ENCODE results near the gene FBXO38. TPM values are rescaled to one million over a fixed set of nuclear protein-coding genes. Genes with fewer than 3 reads are reported as not detected.

The FBXO38 gene
- total RNA-seq, 1 donor from 2014 or later: 38.0 TPM

DNA sequence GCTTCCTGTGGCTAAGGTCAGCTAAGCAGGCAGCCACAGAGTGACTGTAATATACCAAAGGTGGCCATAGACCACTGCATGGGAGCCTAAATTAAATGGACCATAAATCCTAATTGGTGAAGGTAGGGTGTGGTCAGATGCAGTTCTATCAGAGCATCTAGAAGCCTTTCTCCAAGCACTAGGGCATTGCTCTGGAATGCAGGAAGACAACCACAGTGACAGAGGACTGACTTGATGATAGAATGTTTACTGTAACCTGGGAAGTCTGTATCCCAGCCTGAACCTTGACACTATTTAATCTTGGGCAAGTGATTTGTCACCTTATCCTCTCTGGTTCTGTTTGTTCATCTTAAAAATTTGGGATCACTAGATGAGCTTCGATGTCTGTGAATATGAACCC lies 2.3 kb downstream of the FBXO38 start:
- Histone ChIP-seq H3K27me3 (ENCODE audit: low read depth) (no peaks in the 10 kb centered on the region), H3K27ac (replicated peaks) (no peak overlapping the region), H3K36me3 (peaks cover 3% of the 10 kb centered on the region), H3K4me3 (no peak overlapping the region), H3K9me3 (replicated peaks) (no peaks in the 10 kb centered on the region), H3K4me1 (peaks cover 93% of the 10 kb centered on the region)
- TF ChIP-seq CTCF (IDR thresholded peaks at IDR 0.05; ENCODE audit: borderline replicate concordance): no peak
- no peak for DNase-seq
- intact Hi-C loops (cut with micrococcal nuclease): no loop called here

DNA sequence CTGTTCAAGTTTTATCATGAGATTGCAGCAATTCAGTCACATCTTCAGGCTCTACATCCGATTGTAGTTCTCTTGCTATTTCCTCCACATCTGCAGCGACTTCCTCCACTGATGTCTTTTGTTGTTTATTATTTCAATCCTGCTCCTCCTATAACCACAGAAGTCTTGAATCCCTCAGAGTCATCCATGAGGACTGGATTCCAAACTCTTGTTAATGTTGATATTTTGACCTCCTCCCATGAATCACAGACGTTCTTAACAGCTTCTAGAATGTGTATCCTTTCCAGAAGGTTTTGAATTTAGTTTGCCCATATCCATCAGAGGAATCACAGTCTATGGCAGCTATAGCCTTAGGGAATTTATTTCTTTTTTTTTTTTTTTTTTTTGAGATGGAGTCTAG lies 3.6 kb downstream of the FBXO38 start:
- no peak for TF ChIP-seq CTCF (IDR thresholded peaks at IDR 0.05; ENCODE audit: borderline replicate concordance)
- no peak for DNase-seq
- Histone ChIP-seq H3K27ac (replicated peaks) (peak overlapping the region; percentile 52), H3K36me3 (peaks cover 3% of the 10 kb centered on the region), H3K4me1 (peaks cover 93% of the 10 kb centered on the region), H3K27me3 (ENCODE audit: low read depth) (no peaks in the 10 kb centered on the region), H3K4me3 (no peak overlapping the region), H3K9me3 (replicated peaks) (no peaks in the 10 kb centered on the region)
- intact Hi-C loops (cut with micrococcal nuclease): no loop called here

DNA sequence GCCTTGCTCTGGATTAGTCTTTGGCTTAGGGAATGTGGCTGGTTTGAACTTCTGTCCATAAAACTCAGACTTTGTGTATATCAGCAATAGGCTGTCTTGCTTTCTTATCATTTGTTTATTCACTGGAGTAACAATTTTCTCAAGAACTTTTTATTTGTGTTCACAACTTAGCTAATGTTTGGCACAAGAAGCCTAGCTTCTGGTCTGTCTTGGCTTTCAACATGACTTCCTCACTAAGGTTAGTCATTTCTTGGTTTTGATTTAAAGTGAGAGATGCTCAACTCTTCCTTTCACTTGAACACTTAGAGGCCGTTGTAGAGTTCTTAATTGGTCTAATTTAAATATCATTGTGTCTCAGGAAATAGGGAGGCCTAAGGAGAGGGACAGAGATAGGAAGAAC lies 4.9 kb downstream of the FBXO38 start:
- TF ChIP-seq CTCF (IDR thresholded peaks at IDR 0.05; ENCODE audit: borderline replicate concordance): no peak
- H3K27me3 ChIP-seq (ENCODE audit: low read depth): no peaks in the 10 kb centered on the region
- H3K9me3 ChIP-seq (replicated peaks): no peaks in the 10 kb centered on the region
- peaks cover 93% of the 10 kb centered on the region for H3K4me1 ChIP-seq
- intact Hi-C loops (cut with micrococcal nuclease): no loop called here
- H3K27ac ChIP-seq (replicated peaks): peak overlapping the region; percentile 52
- no peak overlapping the region for H3K4me3 ChIP-seq
- DNase-seq: no peak
- H3K36me3 ChIP-seq: peaks cover 3% of the 10 kb centered on the region

- Histone ChIP-seq H3K27me3 (ENCODE audit: low read depth) (no peaks in the 10 kb centered on the region), H3K4me1 (peaks cover 91% of the 10 kb centered on the region), H3K9me3 (replicated peaks) (no peaks in the 10 kb centered on the region), H3K27ac (replicated peaks) (peak overlapping the region; percentile 27), H3K36me3 (peaks cover 19% of the 10 kb centered on the region), H3K4me3 (no peak overlapping the region)
- no peak for DNase-seq
- no peak for TF ChIP-seq CTCF (IDR thresholded peaks at IDR 0.05; ENCODE audit: borderline replicate concordance)
- intact Hi-C loops (cut with micrococcal nuclease): no loop called here
These were observed 7.2 kb downstream of the FBXO38 start for GRCh38 chr5:148390914-148391313.

DNA sequence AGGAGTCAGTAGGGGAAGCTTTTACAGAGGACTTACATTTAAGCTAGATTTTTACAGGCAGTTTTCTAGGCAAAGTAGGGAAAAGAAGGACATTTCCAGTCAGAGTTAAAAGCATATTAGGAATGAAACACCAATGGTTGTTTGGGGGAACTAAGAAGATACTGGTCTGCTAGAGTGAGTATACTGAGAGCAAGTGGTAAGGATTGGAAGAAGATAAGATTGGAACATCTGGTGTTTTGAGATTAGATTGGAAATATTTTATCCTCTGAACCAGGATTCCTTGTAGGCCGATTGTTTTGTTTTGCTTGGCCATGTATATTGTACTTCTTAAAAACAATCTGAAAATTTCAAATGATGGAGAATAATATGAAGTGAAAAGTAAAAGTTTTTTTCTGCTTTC lies 7.7 kb downstream of the FBXO38 start:
- Histone ChIP-seq H3K36me3 (peaks cover 19% of the 10 kb centered on the region), H3K27ac (replicated peaks) (peak overlapping the region; percentile 27), H3K4me1 (peaks cover 86% of the 10 kb centered on the region), H3K9me3 (replicated peaks) (no peaks in the 10 kb centered on the region), H3K4me3 (no peak overlapping the region), H3K27me3 (ENCODE audit: low read depth) (no peaks in the 10 kb centered on the region)
- intact Hi-C loops (cut with micrococcal nuclease): no loop called here
- no peak for DNase-seq
- no peak for TF ChIP-seq CTCF (IDR thresholded peaks at IDR 0.05; ENCODE audit: borderline replicate concordance)

DNA sequence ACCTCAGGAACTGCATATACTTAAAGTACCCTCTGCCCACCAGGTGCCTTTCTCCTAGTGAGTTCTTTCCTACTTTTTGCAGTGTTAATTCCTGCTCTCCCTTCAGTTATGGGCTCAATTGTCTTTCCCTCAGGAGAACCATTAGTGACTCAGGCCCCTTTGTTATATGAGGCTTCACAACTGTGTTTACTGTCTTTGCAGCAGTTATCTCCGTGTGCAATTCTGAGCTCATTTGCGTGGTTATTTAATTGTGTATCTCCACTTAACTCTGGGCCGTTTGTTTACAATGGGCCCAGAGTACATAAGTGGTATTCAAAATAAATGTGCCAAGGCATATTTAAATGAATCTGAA lies 9.6 kb downstream of the FBXO38 start:
- Histone ChIP-seq H3K27me3 (ENCODE audit: low read depth) (no peaks in the 10 kb centered on the region), H3K4me1 (peaks cover 81% of the 10 kb centered on the region), H3K4me3 (no peak overlapping the region), H3K36me3 (peaks cover 16% of the 10 kb centered on the region), H3K9me3 (replicated peaks) (no peaks in the 10 kb centered on the region), H3K27ac (replicated peaks) (no peak overlapping the region)
- DNase-seq: no peak
- no peak for TF ChIP-seq CTCF (IDR thresholded peaks at IDR 0.05; ENCODE audit: borderline replicate concordance)
- intact Hi-C loops (cut with micrococcal nuclease): no loop called here
